Astrocyte of the spinal cord (primary cell): ENCODE results near the gene ALG2.

Source experiments
- DNase-seq: peaks from one replicate; pipeline ENCODE4 v3.0.0; 2011; ENCODE audit warnings: low read depth, low spot score
- H3K4me3 ChIP-seq: 2 replicates; pipeline ENCODE4 v1.5.1; 2011; ENCODE audit warnings: low read depth, mild to moderate bottlenecking, low read length, moderate library complexity
- in situ Hi-C: cut with HindIII; loops from 2 replicates; pipeline ENCODE4 v1.10.0; 2017; ENCODE audit warnings: low sequenced_read_pairs
- TF ChIP-seq, protein P1 (sequence below): IDR thresholded peaks from 2 replicates; pipeline ENCODE4 v1.5.1; 2012; ENCODE audit warnings: low read depth, mild to moderate bottlenecking, low read length, inconsistent platforms

Gene ALG2

DNA sequence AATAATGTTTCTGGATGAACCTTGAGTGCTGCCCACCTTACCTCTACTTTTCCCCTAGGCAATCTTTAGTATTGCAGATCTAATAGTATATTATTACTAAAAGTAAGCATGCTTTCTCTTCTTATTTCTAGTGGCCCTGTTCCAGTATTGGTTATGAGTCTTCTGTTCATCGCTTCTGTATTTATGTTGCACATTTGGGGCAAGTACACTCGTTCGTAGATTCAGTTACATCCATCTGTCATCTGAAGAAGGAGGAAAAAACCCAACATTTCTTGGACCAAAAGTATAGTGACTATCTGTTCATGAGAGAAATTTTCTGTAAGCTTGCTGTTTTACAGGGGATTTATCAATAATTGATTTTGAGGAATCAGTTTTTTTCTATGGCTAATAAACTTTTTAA is 8.5 kb upstream of the ALG2 start:
- TF ChIP-seq, protein P1, sequence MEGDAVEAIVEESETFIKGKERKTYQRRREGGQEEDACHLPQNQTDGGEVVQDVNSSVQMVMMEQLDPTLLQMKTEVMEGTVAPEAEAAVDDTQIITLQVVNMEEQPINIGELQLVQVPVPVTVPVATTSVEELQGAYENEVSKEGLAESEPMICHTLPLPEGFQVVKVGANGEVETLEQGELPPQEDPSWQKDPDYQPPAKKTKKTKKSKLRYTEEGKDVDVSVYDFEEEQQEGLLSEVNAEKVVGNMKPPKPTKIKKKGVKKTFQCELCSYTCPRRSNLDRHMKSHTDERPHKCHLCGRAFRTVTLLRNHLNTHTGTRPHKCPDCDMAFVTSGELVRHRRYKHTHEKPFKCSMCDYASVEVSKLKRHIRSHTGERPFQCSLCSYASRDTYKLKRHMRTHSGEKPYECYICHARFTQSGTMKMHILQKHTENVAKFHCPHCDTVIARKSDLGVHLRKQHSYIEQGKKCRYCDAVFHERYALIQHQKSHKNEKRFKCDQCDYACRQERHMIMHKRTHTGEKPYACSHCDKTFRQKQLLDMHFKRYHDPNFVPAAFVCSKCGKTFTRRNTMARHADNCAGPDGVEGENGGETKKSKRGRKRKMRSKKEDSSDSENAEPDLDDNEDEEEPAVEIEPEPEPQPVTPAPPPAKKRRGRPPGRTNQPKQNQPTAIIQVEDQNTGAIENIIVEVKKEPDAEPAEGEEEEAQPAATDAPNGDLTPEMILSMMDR, result no peak
- DNase-seq, result no peak
- H3K4me3 ChIP-seq, result no peak overlapping the region
- in situ Hi-C loops, result no loop called here

- H3K4me3 ChIP-seq, result no peak overlapping the region
- DNase-seq, result no peak
- in situ Hi-C loops, result no loop called here
- TF ChIP-seq, protein P1, result no peak
Measured at GRCh38 chr9:99226054-99226453, 4.3 kb upstream of the ALG2 start.

DNA sequence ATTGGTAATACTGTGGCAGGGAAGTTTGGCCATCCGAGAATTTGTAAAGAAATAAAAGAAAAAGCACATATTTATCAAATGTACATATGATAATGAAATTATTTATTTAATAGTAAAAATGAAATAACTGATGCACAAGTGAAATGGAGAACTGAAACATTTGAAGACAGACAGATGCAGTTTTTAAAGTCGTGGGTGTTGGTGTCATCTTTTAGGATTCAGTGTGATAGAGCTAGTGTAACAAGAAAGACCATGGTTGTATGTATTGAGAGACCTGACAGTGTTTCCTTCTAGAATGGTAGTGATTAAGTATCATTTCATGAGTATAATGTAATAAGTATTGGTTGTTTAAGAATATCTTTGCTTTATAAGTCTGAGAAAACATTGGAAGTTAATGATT is 2.7 kb upstream of the ALG2 start:
- no peak for DNase-seq
- TF ChIP-seq, protein P1, result no peak
- H3K4me3 ChIP-seq, result no peak overlapping the region
- in situ Hi-C loops, result no loop called here

- TF ChIP-seq, protein P1, result no peak
- peak overlapping the region; percentile 94 for H3K4me3 ChIP-seq
- DNase-seq, result no peak
- in situ Hi-C loops, result no loop called here
Measured at GRCh38 chr9:99222416-99223270, 901 bp upstream of the ALG2 start.

- no peak for DNase-seq
- TF ChIP-seq, protein P1, result no peak
- H3K4me3 ChIP-seq, result peak overlapping the region; percentile 94
- in situ Hi-C loops, result no loop called here
Measured at GRCh38 chr9:99221266-99221620, 499 bp downstream of the ALG2 start.

- no peak for DNase-seq
Measured at GRCh38 chr9:99220011-99220410, 1.7 kb downstream of the ALG2 start.

More at GRCh38 chr9:99220011-99220410, 1.7 kb downstream of the ALG2 start:
- no peak overlapping the region for H3K4me3 ChIP-seq
- in situ Hi-C loops, result no loop called here
- TF ChIP-seq, protein P1, result no peak
